Left ventricle myocardium inferior (tissue), 1 donor: ENCODE results near the gene KANSL1. TPM values are rescaled to one million over a fixed set of nuclear protein-coding genes. Genes with fewer than 3 reads are reported as not detected.

Experiments used
- DNase-seq: peaks from one replicate; pipeline ENCODE4 v3.0.0-alpha.2; 2020
- H3K27ac ChIP-seq: fragments of 200-600 bp; replicated peaks from 2 replicates; pipeline ENCODE4 v1.8.0; 2021
- H3K27me3 ChIP-seq: fragments of 200-600 bp; 2 replicates; pipeline ENCODE4 v1.8.0; 2021; ENCODE audit warnings: low read depth
- H3K36me3 ChIP-seq: fragments of 200-600 bp; 2 replicates; pipeline ENCODE4 v1.8.0; 2021
- H3K4me1 ChIP-seq: fragments of 200-600 bp; 2 replicates; pipeline ENCODE4 v1.8.0; 2021
- H3K4me3 ChIP-seq: fragments of 200-600 bp; 2 replicates; pipeline ENCODE4 v1.8.0; 2021; ENCODE audit warnings: mild to moderate bottlenecking, moderate library complexity
- H3K9me3 ChIP-seq: fragments of 200-600 bp; replicated peaks from 2 replicates; pipeline ENCODE4 v1.8.0; 2021
- CTCF ChIP-seq: fragments of 200-600 bp; IDR thresholded peaks from 2 replicates; pipeline ENCODE4 v1.8.0; 2021; ENCODE audit warnings: antibody characterized with exemption, mild to moderate bottlenecking, borderline replicate concordance
- intact Hi-C: fragments of 100-400 bp; cut with micrococcal nuclease; formaldehyde crosslinking; loops from one replicate; pipeline ENCODE4 v1.11.0; 2022
- total RNA-seq: library from RNA; stranded (reverse); fragmentation: NEBNext Ultra II Directional; extraction: Animal tissue kit (Norgen Biotek cat#: 25700); gene quantifications from one replicate; pipeline ENCODE4 v1.2.1, GENCODE V29; 2021
- donor health status: DM: no; HTN: yes; CAD: no; lungs with severe emphysema.

KANSL1 gene
- total RNA-seq, 1 donor from 2014 or later = 23.7 TPM

GRCh38 chr17:46125831-46126230 lies 67.4 kb downstream of the KANSL1 start:
- DNase-seq = no peak
- Histone ChIP-seq H3K4me3 (no peak overlapping the region), H3K27me3 (no peaks in the 10 kb centered on the region), H3K36me3 (no peaks in the 10 kb centered on the region), H3K9me3 (no peaks in the 10 kb centered on the region), H3K27ac (no peak overlapping the region), H3K4me1 (peaks cover 97% of the 10 kb centered on the region)
- no peak for TF ChIP-seq CTCF
- intact Hi-C loops = no loop called here

GRCh38 chr17:46124695-46125592 lies 68.3 kb downstream of the KANSL1 start:
- intact Hi-C loops = no loop called here
- Histone ChIP-seq H3K4me1 (peaks cover 97% of the 10 kb centered on the region), H3K36me3 (no peaks in the 10 kb centered on the region), H3K4me3 (no peak overlapping the region), H3K27me3 (no peaks in the 10 kb centered on the region), H3K27ac (no peak overlapping the region), H3K9me3 (no peaks in the 10 kb centered on the region)
- DNase-seq = no peak
- no peak for TF ChIP-seq CTCF

- Histone ChIP-seq H3K4me1 (peaks cover 89% of the 10 kb centered on the region), H3K4me3 (no peak overlapping the region), H3K9me3 (no peaks in the 10 kb centered on the region), H3K27ac (no peak overlapping the region), H3K27me3 (no peaks in the 10 kb centered on the region), H3K36me3 (no peaks in the 10 kb centered on the region)
- DNase-seq = no peak
- no peak for TF ChIP-seq CTCF
- intact Hi-C loops = no loop called here
These were observed 69.6 kb downstream of the KANSL1 start for GRCh38 chr17:46123607-46124006.

GRCh38 chr17:46122486-46122871 lies 70.8 kb downstream of the KANSL1 start:
- Histone ChIP-seq H3K4me3 (no peak overlapping the region), H3K27ac (peak overlapping the region; percentile 61), H3K4me1 (peaks cover 89% of the 10 kb centered on the region), H3K36me3 (no peaks in the 10 kb centered on the region), H3K9me3 (no peaks in the 10 kb centered on the region), H3K27me3 (no peaks in the 10 kb centered on the region)
- intact Hi-C loops = no loop called here
- no peak for TF ChIP-seq CTCF
- no peak for DNase-seq

GRCh38 chr17:46121841-46122485 lies 71.3 kb downstream of the KANSL1 start:
- intact Hi-C loops = no loop called here
- Histone ChIP-seq H3K27ac (peak overlapping the region; percentile 61), H3K4me1 (peaks cover 89% of the 10 kb centered on the region)

More at GRCh38 chr17:46121841-46122485, 71.3 kb downstream of the KANSL1 start:
- Histone ChIP-seq H3K9me3 (no peaks in the 10 kb centered on the region), H3K36me3 (no peaks in the 10 kb centered on the region), H3K27me3 (no peaks in the 10 kb centered on the region), H3K4me3 (no peak overlapping the region)
- no peak for TF ChIP-seq CTCF
- no peak for DNase-seq
